Left colon (tissue), 2 donors: ENCODE measurements around the gene ARFRP1. TPM values are rescaled to one million over a fixed set of nuclear protein-coding genes. Genes with fewer than 3 reads are reported as not detected.
A peak's percentile ranks its signal among the peaks of the same experiment; 100 is the strongest.
"Not testable (repeated sequence)": the region's sequence is repeated elsewhere in the genome, so short reads cannot be mapped to it uniquely, and the experiment has no call there.

ENCODE experiments used
- ATAC-seq: fragments of 200-7000 bp; cut with Tn5 transposase; one replicate; pipeline ENCODE4 v1.9.1; 2020; ENCODE audit warnings: mild to moderate bottlenecking, moderate library complexity
- DNase-seq, 2 donors: peaks; one replicate each; pipeline ENCODE4 v3.0.0-alpha.2; 2020
- intact Hi-C, 2 donors: fragments of 100-400 bp; cut with DNase I in 1 of 2; cut with micrococcal nuclease in 1 of 2; formaldehyde crosslinking; loops; one replicate each; pipeline versions ENCODE4 v1.11.2 to v1.14.0; 2022; cut with DNase I, micrococcal nuclease
- total RNA-seq, 2 donors: library from RNA; stranded (reverse); fragmentation: NEBNext Ultra II Directional; extraction: Animal tissue kit (Norgen Biotek cat#: 25700); gene quantifications; one replicate each; pipeline ENCODE4 v1.2.1, GENCODE V29; 2021
- donor health status: DM: no; HTN: no; CAD: no.
- donor health status: DM: yes; HTN: yes; CAD: no.

Gene ARFRP1
- total RNA-seq, 2 donors from 2014 or later: 52.2 to 69.5 TPM

DNA sequence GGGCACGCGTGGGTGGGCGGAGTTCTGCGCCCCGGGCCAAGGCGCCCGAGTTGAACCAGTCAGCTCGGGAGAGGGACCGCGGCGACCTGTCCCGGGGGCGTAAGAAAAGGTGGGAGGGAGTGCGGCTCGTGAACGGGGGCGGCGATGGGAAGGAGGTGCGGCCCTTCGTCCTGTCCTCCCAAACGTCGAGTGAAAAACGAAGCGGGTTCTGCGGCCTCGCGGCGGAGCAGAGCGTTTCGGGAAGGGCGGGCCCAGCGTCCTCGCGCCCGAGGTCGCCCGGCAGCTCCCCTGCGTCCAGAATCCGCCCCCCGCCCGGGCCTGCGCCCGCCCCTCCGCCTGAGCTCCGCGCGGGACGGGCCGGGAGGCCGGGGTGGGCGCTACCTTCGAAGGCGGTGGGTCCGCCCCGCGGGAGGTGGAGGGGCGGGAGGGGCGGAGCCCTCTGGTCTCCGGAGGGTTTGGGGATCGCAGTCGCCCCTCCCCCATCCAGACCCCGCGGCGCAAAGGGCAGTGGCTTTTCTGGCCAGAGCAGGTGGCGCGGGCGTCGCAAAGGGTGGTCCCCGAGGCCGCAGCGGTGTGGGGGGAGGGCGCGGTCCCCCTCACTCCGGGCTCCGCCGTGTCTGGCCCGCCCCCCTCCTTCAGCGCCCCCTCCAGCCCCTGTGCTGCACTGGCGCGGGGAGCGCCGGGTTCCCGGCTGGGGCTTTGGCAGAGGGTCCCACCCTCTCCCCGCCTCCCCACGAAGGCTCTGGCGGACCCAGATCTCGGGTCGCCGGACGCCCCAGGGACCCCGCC lies 55.4 kb downstream of the ARFRP1 start:
- ATAC-seq: no peak
- intact Hi-C loops: no loop called here
- peak in 1 of 2 donors; percentile 21 for DNase-seq

DNA sequence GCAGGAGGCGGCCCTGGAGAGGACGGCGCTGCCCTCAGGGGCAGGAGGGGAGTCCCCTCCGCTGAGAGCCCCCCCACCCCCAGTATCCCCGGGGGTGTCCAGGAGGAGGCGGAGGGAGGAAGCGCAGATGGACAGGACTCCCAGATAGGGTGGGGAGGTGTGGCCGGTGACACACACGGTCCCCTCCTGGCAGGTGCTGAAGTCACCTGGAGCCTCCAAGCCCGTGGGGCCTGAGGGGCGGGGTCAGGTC lies 55.9 kb downstream of the ARFRP1 start:
- intact Hi-C loops: no loop called here
- ATAC-seq (peak; percentile 20), DNase-seq (no peak)

- intact Hi-C loops, DNase-seq, ATAC-seq: not testable (repeated sequence)
These were observed 57.3 kb downstream of the ARFRP1 start for GRCh38 chr20:63650486-63650885.

DNA sequence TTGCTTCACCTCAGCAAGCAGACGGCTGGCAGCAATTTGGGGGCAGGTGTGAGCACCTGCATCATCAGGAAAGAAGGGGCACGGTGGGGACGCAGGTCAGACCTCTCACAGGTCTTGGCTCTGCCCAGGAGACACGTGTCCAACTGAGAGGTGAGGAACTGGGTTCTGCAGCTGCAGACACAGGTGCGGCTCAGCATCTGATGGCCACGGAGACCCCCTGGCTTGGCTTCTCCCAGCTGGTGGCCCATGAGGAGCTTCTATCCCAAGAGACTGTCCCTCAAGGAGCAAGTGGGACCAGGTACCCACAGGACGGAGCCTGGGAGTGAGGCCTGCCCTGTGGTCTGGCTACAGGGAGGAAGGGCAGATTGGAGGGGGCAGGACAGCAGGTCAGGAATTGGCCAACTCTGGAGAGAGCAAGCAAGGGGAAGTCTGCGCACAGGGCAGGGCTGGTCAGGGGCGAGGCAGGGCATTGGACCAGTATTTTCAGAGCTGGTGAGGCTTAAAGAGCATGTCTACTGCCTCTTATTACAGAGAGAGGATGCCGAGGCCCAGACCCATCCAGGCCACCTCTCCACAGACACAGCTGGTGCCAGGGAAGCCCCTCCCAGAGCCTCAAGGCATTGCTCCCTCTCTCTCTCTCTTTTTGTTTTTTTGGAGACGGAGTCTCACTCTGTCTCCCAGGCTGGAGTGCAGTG lies 58.7 kb downstream of the ARFRP1 start:
- intact Hi-C loops: loop anchor here in 1 of 2 donors (10.0 kb wide), 1 partner anchor 94 kb away; the partner anchor contains the start of gene FNDC11
- DNase-seq: no peak
- ATAC-seq: no peak

Other genes starting within 250 kb of the ARFRP1 start
- under 1 TPM; 0.21 to 0.28 TPM for gene KCNQ2, start 235.3 kb downstream of the ARFRP1 start, total RNA-seq
- gene EEF1A2, start 208.9 kb downstream of the ARFRP1 start, total RNA-seq: 1 to 10 TPM; 1.3 to 1.8 TPM
- gene PPDPF, start 187.2 kb downstream of the ARFRP1 start, total RNA-seq: 100 to 1,000 TPM; 554 to 564 TPM
- 100 to 1,000 TPM in 1 of 2 donors, 10 to 100 TPM in 1; 85.7 to 117 TPM for gene PTK6, start 170.6 kb downstream of the ARFRP1 start, total RNA-seq
- 1 to 10 TPM; 2.4 to 4.6 TPM for gene SRMS, start 160.2 kb downstream of the ARFRP1 start, total RNA-seq
- under 1 TPM in 1 of 2 donors, not detected in 1; 0.42 TPM for gene FNDC11, start 153.8 kb downstream of the ARFRP1 start, total RNA-seq
- 10 to 100 TPM; 39.2 to 43.0 TPM for gene HELZ2, start 133.7 kb downstream of the ARFRP1 start, total RNA-seq
- gene GMEB2, start 80.9 kb downstream of the ARFRP1 start, total RNA-seq: 10 to 100 TPM in 1 of 2 donors, 1 to 10 TPM in 1; 9.7 to 11.6 TPM
- gene STMN3, start 54.6 kb downstream of the ARFRP1 start, total RNA-seq: 1 to 10 TPM; 2.9 to 5.5 TPM
- gene RTEL1, start 49.7 kb downstream of the ARFRP1 start, total RNA-seq: 10 to 100 TPM; 16.9 to 34.6 TPM
- 1 to 10 TPM in 1 of 2 donors, not detected in 1; 8.9 TPM for gene TNFRSF6B, start 11.3 kb downstream of the ARFRP1 start, total RNA-seq
- gene ZGPAT, start 63 bp upstream of the ARFRP1 start, total RNA-seq: 10 to 100 TPM; 31.4 to 32.4 TPM
- 10 to 100 TPM; 11.1 to 13.4 TPM for gene LIME1, start 28.7 kb upstream of the ARFRP1 start, total RNA-seq
- gene SLC2A4RG, start 31.8 kb upstream of the ARFRP1 start, total RNA-seq: 10 to 100 TPM; 41.2 to 48.0 TPM
- gene ZBTB46, start 123.3 kb upstream of the ARFRP1 start, total RNA-seq: 1 to 10 TPM; 3.0 to 5.6 TPM
- gene ABHD16B, start 153.5 kb upstream of the ARFRP1 start, total RNA-seq: not detected
- gene TPD52L2, start 157.3 kb upstream of the ARFRP1 start, total RNA-seq: 10 to 100 TPM; 49.5 to 58.5 TPM
- gene DNAJC5, start 187.2 kb upstream of the ARFRP1 start, total RNA-seq: 10 to 100 TPM; 55.3 to 79.4 TPM
- 10 to 100 TPM; 41.7 to 44.8 TPM for gene UCKL1, start 248.4 kb upstream of the ARFRP1 start, total RNA-seq